Measurements from ENCODE around the gene MBD6. TPM values are rescaled to one million over a fixed set of nuclear protein-coding genes. Genes with fewer than 3 reads are reported as not detected.
"Not testable (repeated sequence)": the region's sequence is repeated elsewhere in the genome, so short reads cannot be mapped to it uniquely, and the experiment has no call there.

Gene MBD6
- total RNA-seq, 2 donors from 2014 or later = 78.8 to 83.1 TPM

GRCh38 chr12:57498571-57498970 is 24.1 kb upstream of the MBD6 start:
- Mint-ChIP-seq H3K27ac (peak overlapping the region; percentile 24), H3K36me3 (ENCODE audit: low read depth) (peaks cover 97% of the 10 kb centered on the region), H3K4me3 (no peak overlapping the region), H3K27me3 (no peaks in the 10 kb centered on the region), H3K9me3 (no peaks in the 10 kb centered on the region), H3K4me1 (peaks cover 5% of the 10 kb centered on the region)
- no peak for ATAC-seq (replicated peaks)

DNA sequence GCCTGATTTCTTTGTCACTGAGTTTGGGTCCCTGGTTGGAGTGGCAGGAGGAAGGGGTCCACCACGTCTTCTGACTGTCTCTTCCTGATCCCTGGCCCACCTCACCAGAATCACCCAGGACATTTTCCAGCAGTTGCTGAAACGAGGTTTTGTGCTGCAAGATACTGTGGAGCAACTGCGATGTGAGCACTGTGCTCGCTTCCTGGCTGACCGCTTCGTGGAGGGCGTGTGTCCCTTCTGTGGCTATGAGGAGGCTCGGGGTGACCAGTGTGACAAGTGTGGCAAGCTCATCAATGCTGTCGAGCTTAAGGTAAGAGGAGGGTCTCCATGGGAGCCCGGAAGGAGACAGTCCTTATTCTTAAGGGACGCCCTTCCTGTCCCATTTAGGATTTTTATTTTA is 22.4 kb upstream of the MBD6 start:
- Mint-ChIP-seq H3K4me1 (peaks cover 5% of the 10 kb centered on the region), H3K27me3 (no peaks in the 10 kb centered on the region)

DNA sequence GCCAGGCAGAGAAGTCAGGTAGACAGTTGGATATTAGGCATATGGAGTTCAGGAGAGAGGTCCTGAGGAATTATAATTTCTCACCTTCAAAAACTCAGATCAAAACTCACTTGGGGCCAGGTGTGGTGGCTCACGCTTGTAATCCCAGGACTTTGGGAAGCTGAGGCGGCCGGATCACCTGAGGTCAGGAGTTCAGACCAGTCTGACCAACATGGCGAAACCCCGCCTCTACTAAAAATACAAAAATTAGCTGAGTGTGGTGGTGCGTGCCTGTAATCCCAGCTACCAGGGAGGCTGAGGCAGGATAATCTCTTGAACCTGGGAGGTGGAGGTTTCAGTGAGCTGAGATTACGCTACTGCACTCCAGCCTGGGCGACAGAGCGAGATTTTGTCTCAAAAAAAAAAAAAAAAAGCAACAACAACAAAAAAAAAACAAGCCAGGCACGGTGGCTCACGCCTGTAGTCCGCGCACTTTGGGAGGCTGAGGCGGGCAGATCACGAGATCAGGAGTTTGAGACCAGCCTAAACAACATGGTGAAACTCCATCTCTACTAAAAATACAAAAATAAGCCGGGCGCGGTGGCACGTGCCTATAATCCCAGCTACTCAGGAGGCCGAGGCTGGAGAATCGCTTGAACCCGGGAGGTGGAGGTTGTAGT is 20.2 kb upstream of the MBD6 start:
- H3K4me3 Mint-ChIP-seq; H3K9me3 Mint-ChIP-seq; H3K27ac Mint-ChIP-seq; ATAC-seq (replicated peaks); H3K4me1 Mint-ChIP-seq; H3K27me3 Mint-ChIP-seq: not testable (repeated sequence)
- peaks cover 93% of the 10 kb centered on the region for H3K36me3 Mint-ChIP-seq (ENCODE audit: low read depth)

More for the DNA sequence above, 22.4 kb upstream of the MBD6 start:
- H3K9me3 Mint-ChIP-seq = no peaks in the 10 kb centered on the region
- peaks cover 99% of the 10 kb centered on the region for H3K36me3 Mint-ChIP-seq (ENCODE audit: low read depth)
- ATAC-seq (replicated peaks) = no peak
- no peak overlapping the region for H3K4me3 Mint-ChIP-seq
- no peak overlapping the region for H3K27ac Mint-ChIP-seq

DNA sequence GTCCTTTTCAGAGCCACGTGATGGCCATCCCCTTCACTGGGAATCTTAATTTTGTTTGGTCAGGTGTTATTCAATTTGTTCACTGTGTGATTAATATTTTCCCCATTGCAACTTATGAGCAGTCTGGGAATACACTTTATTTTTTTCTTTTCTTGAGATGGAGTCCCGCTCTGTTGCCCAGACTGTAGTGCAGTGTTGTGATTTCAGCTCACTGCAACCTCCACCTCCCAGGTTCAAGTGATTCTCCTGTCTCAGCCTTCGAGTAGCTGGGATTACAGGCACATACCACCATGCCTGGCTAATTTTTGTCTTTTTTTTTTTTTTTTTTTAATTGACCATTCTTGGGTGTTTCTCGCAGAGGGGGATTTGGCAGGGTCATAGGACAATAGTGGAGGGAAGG is 16.1 kb upstream of the MBD6 start:
- not testable (repeated sequence) for H3K4me3 Mint-ChIP-seq; H3K27me3 Mint-ChIP-seq; H3K9me3 Mint-ChIP-seq; H3K27ac Mint-ChIP-seq; H3K4me1 Mint-ChIP-seq; ATAC-seq (replicated peaks)
- peaks cover 88% of the 10 kb centered on the region for H3K36me3 Mint-ChIP-seq (ENCODE audit: low read depth)

GRCh38 chr12:57507796-57508195 is 14.8 kb upstream of the MBD6 start:
- H3K27ac Mint-ChIP-seq; H3K27me3 Mint-ChIP-seq; H3K4me1 Mint-ChIP-seq; H3K9me3 Mint-ChIP-seq; ATAC-seq (replicated peaks); H3K4me3 Mint-ChIP-seq: not testable (repeated sequence)
- H3K36me3 Mint-ChIP-seq (ENCODE audit: low read depth) = peaks cover 88% of the 10 kb centered on the region

DNA sequence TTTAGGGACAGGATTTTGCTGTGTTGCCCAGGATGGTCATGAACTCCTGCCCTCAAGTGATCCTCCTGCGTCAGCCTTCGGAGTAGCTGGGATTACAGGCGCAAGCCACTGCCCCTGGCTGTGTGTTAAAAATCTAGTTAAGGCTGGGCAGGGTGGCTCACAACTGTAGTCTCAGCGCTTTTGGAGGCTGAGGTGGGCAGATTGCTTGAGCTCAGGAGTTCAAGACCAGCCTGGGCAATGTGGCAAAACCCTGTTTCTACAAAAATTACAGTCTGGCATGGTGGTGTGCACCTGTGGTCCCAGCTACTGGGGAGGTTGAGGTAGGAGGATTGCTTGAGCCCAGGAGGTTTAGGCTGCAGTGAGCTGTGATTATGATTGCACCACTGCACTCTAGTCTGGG is 11.5 kb upstream of the MBD6 start:
- Mint-ChIP-seq H3K27me3 (no peaks in the 10 kb centered on the region), H3K4me1 (no peaks in the 10 kb centered on the region), H3K4me3 (no peak overlapping the region), H3K27ac (no peak overlapping the region), H3K36me3 (ENCODE audit: low read depth) (peaks cover 88% of the 10 kb centered on the region), H3K9me3 (no peaks in the 10 kb centered on the region)
- ATAC-seq (replicated peaks) = no peak

GRCh38 chr12:57511588-57512325 is 10.9 kb upstream of the MBD6 start:
- peak; percentile 5 for ATAC-seq (replicated peaks)
- H3K36me3 Mint-ChIP-seq (ENCODE audit: low read depth) = peaks cover 88% of the 10 kb centered on the region
- H3K9me3 Mint-ChIP-seq = no peaks in the 10 kb centered on the region
- H3K27me3 Mint-ChIP-seq = no peaks in the 10 kb centered on the region
- peak overlapping the region; percentile 81 for H3K27ac Mint-ChIP-seq
- H3K4me3 Mint-ChIP-seq = no peak overlapping the region
- H3K4me1 Mint-ChIP-seq = no peaks in the 10 kb centered on the region

DNA sequence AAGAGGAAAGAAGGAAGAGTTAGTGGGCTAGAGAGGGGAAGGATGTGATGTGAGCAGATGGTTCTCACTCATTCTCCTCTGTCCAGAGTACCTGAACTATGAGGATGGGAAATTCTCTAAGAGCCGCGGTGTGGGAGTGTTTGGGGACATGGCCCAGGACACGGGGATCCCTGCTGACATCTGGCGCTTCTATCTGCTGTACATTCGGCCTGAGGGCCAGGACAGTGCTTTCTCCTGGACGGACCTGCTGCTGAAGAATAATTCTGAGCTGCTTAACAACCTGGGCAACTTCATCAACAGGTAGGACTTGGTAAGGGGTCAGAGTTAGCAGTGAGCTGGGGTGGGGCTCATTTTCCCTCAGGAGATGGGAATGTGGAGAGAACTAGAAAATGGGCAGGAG is 10.0 kb upstream of the MBD6 start:
- no peak overlapping the region for H3K4me3 Mint-ChIP-seq
- ATAC-seq (replicated peaks) = no peak
- H3K9me3 Mint-ChIP-seq = no peaks in the 10 kb centered on the region
- H3K36me3 Mint-ChIP-seq (ENCODE audit: low read depth) = peaks cover 96% of the 10 kb centered on the region
- no peaks in the 10 kb centered on the region for H3K27me3 Mint-ChIP-seq
- no peaks in the 10 kb centered on the region for H3K4me1 Mint-ChIP-seq
- peak overlapping the region; percentile 8 for H3K27ac Mint-ChIP-seq

GRCh38 chr12:57513266-57513665 is 9.4 kb upstream of the MBD6 start:
- Mint-ChIP-seq H3K4me3 (no peak overlapping the region), H3K9me3 (no peaks in the 10 kb centered on the region), H3K27me3 (no peaks in the 10 kb centered on the region), H3K4me1 (peaks cover 3% of the 10 kb centered on the region), H3K36me3 (ENCODE audit: low read depth) (peaks cover 96% of the 10 kb centered on the region), H3K27ac (peak overlapping the region; percentile 8)
- ATAC-seq (replicated peaks) = no peak

GRCh38 chr12:57513677-57514076 is 8.9 kb upstream of the MBD6 start:
- H3K36me3 Mint-ChIP-seq (ENCODE audit: low read depth) = peaks cover 96% of the 10 kb centered on the region
- not testable (repeated sequence) for H3K4me1 Mint-ChIP-seq; ATAC-seq (replicated peaks); H3K27ac Mint-ChIP-seq; H3K4me3 Mint-ChIP-seq; H3K9me3 Mint-ChIP-seq; H3K27me3 Mint-ChIP-seq

DNA sequence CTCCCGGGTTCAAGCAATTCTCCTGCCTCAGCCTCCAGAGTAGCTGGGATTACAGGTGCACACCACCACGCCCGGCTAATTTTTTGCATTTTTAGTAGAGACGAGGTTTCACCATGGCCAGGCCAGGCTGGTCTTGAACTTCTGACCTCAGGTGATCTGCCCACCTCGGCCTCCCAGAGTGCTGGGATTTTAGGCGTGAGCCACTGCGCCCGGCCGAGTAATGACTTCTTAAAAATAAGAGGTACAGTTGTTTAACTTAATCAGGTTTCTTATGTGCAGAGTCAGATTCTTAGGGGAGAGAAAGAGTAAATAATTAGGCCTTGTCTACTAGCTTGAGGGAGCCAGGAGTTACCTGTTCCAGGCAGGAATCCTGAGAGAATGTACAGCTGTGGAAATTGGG is 8.4 kb upstream of the MBD6 start:
- H3K4me3 Mint-ChIP-seq; ATAC-seq (replicated peaks); H3K4me1 Mint-ChIP-seq; H3K9me3 Mint-ChIP-seq; H3K27me3 Mint-ChIP-seq; H3K27ac Mint-ChIP-seq: not testable (repeated sequence)
- H3K36me3 Mint-ChIP-seq (ENCODE audit: low read depth) = peaks cover 96% of the 10 kb centered on the region

GRCh38 chr12:57514720-57515407 is 7.8 kb upstream of the MBD6 start:
- no peak overlapping the region for H3K4me3 Mint-ChIP-seq
- no peak overlapping the region for H3K27ac Mint-ChIP-seq
- no peak for ATAC-seq (replicated peaks)
- peaks cover 12% of the 10 kb centered on the region for H3K4me1 Mint-ChIP-seq
- H3K36me3 Mint-ChIP-seq (ENCODE audit: low read depth) = peaks cover 96% of the 10 kb centered on the region
- no peaks in the 10 kb centered on the region for H3K27me3 Mint-ChIP-seq
- no peaks in the 10 kb centered on the region for H3K9me3 Mint-ChIP-seq

GRCh38 chr12:57515408-57515933 is 7.2 kb upstream of the MBD6 start:
- peaks cover 100% of the 10 kb centered on the region for H3K36me3 Mint-ChIP-seq (ENCODE audit: low read depth)
- peaks cover 12% of the 10 kb centered on the region for H3K4me1 Mint-ChIP-seq
- no peak for ATAC-seq (replicated peaks)
- H3K27ac Mint-ChIP-seq = no peak overlapping the region
- H3K9me3 Mint-ChIP-seq = no peaks in the 10 kb centered on the region
- no peak overlapping the region for H3K4me3 Mint-ChIP-seq
- no peaks in the 10 kb centered on the region for H3K27me3 Mint-ChIP-seq

DNA sequence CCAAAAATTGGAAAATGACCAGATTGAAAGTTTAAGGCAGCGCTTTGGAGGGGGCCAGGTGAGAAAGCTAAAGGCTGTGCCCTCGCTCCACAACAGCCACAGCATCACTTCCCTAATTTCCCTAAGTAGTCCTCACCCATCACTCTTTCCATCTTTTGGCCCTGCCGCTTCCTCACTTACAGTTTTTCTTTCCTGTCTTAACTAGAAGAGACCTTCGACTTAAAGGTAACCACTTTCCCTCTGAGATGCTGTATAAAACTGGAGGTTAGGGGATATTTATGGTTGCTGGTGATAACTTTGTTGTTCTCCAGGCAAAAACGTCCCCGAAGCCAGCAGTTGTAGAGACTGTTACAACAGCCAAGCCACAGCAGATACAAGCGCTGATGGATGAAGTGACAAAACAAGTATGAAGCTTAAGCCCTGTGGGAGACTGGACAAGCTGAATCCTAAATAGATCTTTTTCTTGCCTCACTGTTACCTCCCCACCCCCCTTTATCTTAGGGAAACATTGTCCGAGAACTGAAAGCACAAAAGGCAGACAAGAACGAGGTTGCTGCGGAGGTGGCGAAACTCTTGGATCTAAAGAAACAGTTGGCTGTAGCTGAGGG is 6.6 kb upstream of the MBD6 start:
- Mint-ChIP-seq H3K4me1 (peaks cover 12% of the 10 kb centered on the region), H3K4me3 (no peak overlapping the region), H3K27me3 (no peaks in the 10 kb centered on the region), H3K36me3 (ENCODE audit: low read depth) (peaks cover 99% of the 10 kb centered on the region), H3K9me3 (no peaks in the 10 kb centered on the region), H3K27ac (no peak overlapping the region)
- no peak for ATAC-seq (replicated peaks)
